ENCODE measurements around the gene ATP10A.

The ATP10A gene

DNA sequence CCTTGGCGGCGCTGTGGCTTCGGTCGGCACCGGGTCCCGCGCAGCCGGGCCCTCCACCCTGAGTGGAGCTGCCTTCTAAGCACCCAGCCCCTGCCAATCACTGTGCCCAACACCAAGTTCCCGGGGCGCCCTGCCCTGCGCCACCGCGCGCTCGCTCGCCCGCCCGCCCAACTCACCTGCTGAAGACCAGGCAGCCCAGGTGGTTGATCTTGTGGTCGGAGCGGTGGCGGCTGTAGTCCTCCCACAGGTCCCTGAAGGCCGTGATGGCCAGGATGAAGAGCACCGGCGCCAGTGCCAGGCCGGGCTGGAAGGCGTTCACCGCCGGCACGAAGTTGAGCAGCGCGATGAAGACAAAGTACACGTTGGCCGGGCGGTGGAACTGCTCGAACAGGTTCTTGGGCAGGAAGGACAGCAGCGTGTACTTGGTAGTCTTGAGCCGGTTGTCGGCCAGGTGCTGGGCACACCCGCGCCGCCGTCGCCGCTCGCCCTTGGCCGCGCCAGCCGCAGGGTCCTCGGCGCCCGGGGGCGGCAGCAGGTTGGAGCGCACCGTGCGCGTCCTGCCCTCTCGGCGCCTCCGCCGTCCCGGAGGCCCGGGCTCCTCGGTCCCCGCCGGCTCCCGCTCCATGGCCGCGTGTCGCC is 536 bp downstream of the ATP10A start:
- H3K4me1 ChIP-seq (ENCODE audit: control insufficient read depth in 1 of 2, insufficient read depth in 1 of 2, low read depth in 1 of 2, low read length in 1 of 2) = peaks cover 0 to 2% of the 10 kb centered on the region in 2 experiments
- H3K4me3 ChIP-seq (ENCODE audit: low read depth in 1 of 2, low read length in 1 of 2) = no peak overlapping the region
- no peak overlapping the region for H3K27ac ChIP-seq
- H3K27me3 ChIP-seq = peaks cover 66% of the 10 kb centered on the region
- TF ChIP-seq, protein P1, sequence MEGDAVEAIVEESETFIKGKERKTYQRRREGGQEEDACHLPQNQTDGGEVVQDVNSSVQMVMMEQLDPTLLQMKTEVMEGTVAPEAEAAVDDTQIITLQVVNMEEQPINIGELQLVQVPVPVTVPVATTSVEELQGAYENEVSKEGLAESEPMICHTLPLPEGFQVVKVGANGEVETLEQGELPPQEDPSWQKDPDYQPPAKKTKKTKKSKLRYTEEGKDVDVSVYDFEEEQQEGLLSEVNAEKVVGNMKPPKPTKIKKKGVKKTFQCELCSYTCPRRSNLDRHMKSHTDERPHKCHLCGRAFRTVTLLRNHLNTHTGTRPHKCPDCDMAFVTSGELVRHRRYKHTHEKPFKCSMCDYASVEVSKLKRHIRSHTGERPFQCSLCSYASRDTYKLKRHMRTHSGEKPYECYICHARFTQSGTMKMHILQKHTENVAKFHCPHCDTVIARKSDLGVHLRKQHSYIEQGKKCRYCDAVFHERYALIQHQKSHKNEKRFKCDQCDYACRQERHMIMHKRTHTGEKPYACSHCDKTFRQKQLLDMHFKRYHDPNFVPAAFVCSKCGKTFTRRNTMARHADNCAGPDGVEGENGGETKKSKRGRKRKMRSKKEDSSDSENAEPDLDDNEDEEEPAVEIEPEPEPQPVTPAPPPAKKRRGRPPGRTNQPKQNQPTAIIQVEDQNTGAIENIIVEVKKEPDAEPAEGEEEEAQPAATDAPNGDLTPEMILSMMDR (IDR thresholded peaks at IDR 0.05) = no peak
- no peaks in the 10 kb centered on the region for H3K36me3 ChIP-seq
- no peaks in the 10 kb centered on the region for H3K9me3 ChIP-seq

DNA sequence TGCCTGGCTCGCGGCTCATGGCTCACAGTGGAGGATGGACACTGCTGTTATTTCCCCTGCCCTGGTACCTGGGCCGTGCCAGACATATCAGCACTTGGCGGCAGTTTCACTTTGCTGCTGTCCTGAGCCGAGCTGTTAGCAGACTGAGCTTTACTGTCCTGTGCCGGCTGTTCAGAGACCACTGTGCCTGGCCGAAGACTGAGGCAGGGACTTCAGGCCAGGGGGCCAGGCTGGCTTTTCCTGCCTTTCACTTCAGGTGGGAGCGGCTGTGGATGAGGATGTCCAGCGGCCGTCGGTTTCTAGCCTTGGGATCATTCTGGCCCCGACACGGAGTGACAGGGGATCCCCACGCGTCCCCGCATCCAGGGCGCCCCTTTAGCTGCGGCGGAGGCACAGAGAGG is 1.1 kb downstream of the ATP10A start:
- TF ChIP-seq, protein P1 (IDR thresholded peaks at IDR 0.05) = no peak
- no peaks in the 10 kb centered on the region for H3K36me3 ChIP-seq
- H3K4me3 ChIP-seq (ENCODE audit: low read depth in 1 of 2, low read length in 1 of 2) = no peak overlapping the region
- peaks cover 66% of the 10 kb centered on the region for H3K27me3 ChIP-seq
- no peaks in the 10 kb centered on the region for H3K9me3 ChIP-seq
- H3K4me1 ChIP-seq (ENCODE audit: control insufficient read depth in 1 of 2, insufficient read depth in 1 of 2, low read depth in 1 of 2, low read length in 1 of 2) = peaks cover 0 to 2% of the 10 kb centered on the region in 2 experiments
- no peak overlapping the region for H3K27ac ChIP-seq

DNA sequence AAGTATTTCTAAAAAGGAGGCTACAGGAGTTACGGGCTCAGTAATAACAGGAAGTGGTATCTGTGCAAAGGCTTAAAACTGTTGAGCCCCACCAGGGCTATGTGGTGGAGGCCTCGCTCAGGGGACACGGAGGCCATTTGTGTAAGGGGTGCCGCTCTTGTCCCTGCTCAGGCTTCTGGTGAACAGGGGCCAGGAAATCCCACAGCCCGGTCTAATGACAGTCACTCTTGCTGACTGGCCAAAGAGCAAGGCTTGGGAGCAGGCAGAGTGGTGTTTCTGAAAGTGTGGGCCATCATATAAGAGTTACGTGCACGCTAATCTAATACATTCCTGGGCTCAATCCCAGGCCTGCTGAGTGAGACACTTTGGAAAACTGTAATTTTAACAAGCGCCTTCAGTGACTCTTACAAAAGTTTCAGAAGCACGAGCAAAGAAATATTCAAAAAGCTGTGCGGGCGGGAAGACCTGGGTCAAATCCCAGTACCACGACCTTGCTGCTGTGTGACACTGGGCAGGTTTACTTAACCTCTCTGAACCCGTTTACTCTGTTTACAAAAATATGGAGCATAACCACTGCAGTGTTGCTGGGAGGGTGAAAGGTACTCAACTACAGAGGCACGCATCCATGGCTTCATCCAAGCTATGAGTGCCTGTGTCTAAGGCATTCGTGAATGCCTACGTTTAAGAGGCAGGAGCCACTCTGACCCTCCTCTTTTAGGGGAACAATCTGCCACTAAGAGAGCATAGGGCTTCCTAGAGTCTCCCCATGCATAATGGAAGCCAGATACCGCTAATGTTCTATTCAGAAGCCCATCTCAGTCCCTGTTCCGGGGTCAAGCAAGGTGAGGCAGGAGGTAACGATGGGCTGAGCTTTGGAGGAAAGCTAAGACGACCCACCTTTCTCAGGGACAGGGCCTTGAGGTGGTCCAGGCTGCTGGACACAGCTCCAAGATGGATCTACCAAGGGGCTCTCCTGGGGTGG is 2.0 kb downstream of the ATP10A start:
- peaks cover 66% of the 10 kb centered on the region for H3K27me3 ChIP-seq
- no peak overlapping the region for H3K4me3 ChIP-seq (ENCODE audit: low read depth in 1 of 2, low read length in 1 of 2)
- H3K36me3 ChIP-seq = no peaks in the 10 kb centered on the region
- TF ChIP-seq, protein P1 (IDR thresholded peaks at IDR 0.05) = no peak
- H3K27ac ChIP-seq = no peak overlapping the region
- no peaks in the 10 kb centered on the region for H3K9me3 ChIP-seq
- H3K4me1 ChIP-seq (ENCODE audit: control insufficient read depth in 1 of 2, insufficient read depth in 1 of 2, low read depth in 1 of 2, low read length in 1 of 2) = peaks cover 0 to 2% of the 10 kb centered on the region in 2 experiments

DNA sequence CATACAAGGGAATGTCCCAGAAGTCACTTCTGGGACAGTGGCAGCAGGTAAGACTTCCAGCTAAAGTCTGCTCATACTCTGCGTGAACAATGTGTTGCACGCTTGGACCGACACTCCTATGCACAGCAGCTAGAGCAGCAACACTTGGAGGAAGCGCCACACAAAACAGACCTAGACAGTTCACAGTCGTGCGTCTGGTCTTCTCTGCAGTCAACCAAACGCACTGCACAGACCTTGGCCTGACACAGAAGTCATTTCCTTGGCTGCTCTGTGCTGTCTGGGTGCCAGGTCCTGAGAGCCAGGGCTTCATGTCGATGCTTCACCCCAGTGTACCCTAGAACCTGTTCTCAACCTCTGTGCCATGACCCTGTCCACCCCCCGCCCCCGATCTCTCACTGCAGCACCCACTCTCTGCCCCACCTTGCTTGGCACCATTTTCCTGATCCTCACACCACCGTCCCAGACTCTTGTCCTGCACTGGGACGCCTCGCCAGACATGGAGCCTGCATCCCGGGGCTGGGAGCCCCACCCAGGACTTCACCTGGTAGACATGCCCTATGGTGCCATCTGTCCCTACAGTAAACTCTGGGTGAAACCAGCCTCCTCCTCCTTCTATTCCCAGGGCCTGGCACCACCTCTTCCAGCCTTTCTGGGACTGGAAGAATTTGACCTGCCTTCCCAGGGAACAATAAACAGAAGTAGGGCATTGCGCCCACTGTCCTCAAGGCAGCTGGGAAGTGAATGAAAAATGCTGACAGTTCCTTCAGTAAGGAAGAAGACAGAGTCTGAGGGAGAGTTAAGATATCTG is 3.1 kb downstream of the ATP10A start:
- Histone ChIP-seq H3K4me3 (ENCODE audit: low read depth in 1 of 2, low read length in 1 of 2) (no peak overlapping the region), H3K36me3 (no peaks in the 10 kb centered on the region), H3K27me3 (peaks cover 63% of the 10 kb centered on the region), H3K9me3 (no peaks in the 10 kb centered on the region), H3K4me1 (ENCODE audit: control insufficient read depth in 1 of 2, insufficient read depth in 1 of 2, low read depth in 1 of 2, low read length in 1 of 2) (peaks cover 0 to 2% of the 10 kb centered on the region in 2 experiments), H3K27ac (no peak overlapping the region)
- TF ChIP-seq, protein P1 (IDR thresholded peaks at IDR 0.05) = no peak
